Endothelial cell of umbilical vein (primary cell): ENCODE results near the gene GALT. TPM values are rescaled to one million over a fixed set of nuclear protein-coding genes. Genes with fewer than 3 reads are reported as not detected.

ENCODE experiments used
- BruUV-seq: library from RNA; stranded (reverse); fragments of 400-500 nt; replicated peaks from 2 replicates; lab custom pipeline; 2021; lab: Mats Ljungman, UMichigan
- CTCF ChIA-PET: fragments of 300-600, 350-600 bp; sonication (Branson Sonifier 250); formaldehyde crosslinking; loops from one replicate; lab custom pipeline; 2021; ENCODE audit warnings: antibody characterized with exemption, inconsistent platforms; lab: Charles Lee
- POLR2A ChIA-PET: fragments of 300-600, 350-600 bp; sonication (Branson Sonifier 250); formaldehyde crosslinking; loops from one replicate; lab custom pipeline; 2021; ENCODE audit warnings: antibody characterized with exemption, inconsistent platforms; lab: Charles Lee
- DNase-seq: peaks from one replicate; pipeline ENCODE4 v3.0.0-alpha.2; 2011; ENCODE audit warnings: low read depth, low spot score
- FAIRE-seq: peaks from 2 replicates; lab custom pipeline; 2011; peaks lifted over from hg19 to GRCh38; lab: Jason Lieb, UNC
- H2AFZ ChIP-seq: 2 replicates; pipeline ENCODE4 v1.6.0; 2012; ENCODE audit warnings: low read depth, low read length, control low read depth, inconsistent platforms
- H3K27ac ChIP-seq: 2 replicates; pipeline ENCODE4 v1.5.1; 2011; ENCODE audit warnings: low read depth, mild to moderate bottlenecking, control low read depth, low read length, moderate library complexity; ENCODE audit not compliant: insufficient read depth
- H3K27me3 ChIP-seq, 2 experiments: 2 replicates each; pipeline versions ENCODE4 v1.6.0 to v1.6.1; 2011; ENCODE audit warnings: low read length in 2 of 2, mixed read lengths in 1 of 2; ENCODE audit not compliant: control insufficient read depth in 2 of 2, insufficient read depth in 2 of 2
- H3K36me3 ChIP-seq, 2 experiments: 2 replicates in 1 of 2; 3 replicates in 1 of 2; pipeline ENCODE4 v1.5.1; 2011; ENCODE audit warnings: low read length in 2 of 2, mild to moderate bottlenecking in 1 of 2, moderate library complexity in 1 of 2; ENCODE audit not compliant: control insufficient read depth in 2 of 2, insufficient read depth in 2 of 2; ENCODE audit errors: extremely low read depth in 1 of 2
- H3K4me1 ChIP-seq: 3 replicates; pipeline ENCODE4 v1.5.1; 2011; ENCODE audit warnings: mild to moderate bottlenecking, low read length; ENCODE audit not compliant: control insufficient read depth, insufficient read depth; ENCODE audit errors: extremely low read depth
- H3K4me2 ChIP-seq: 2 replicates; pipeline ENCODE4 v1.6.1; 2011; ENCODE audit warnings: low read length, control low read depth, mixed read lengths; ENCODE audit not compliant: insufficient read depth
- H3K4me3 ChIP-seq, 3 experiments: fragments of 200-600 bp in 1 of 3; sonication (generic), shearing (Covaris generic) in 1 of 3; replicated peaks in 1 of 3; 2 replicates each; pipeline ENCODE4 v1.5.1; 2011 to 2016; ENCODE audit warnings: control low read depth in 3 of 3, low read length in 3 of 3, mild to moderate bottlenecking in 2 of 3, inconsistent platforms in 1 of 3, low read depth in 1 of 3, moderate library complexity in 1 of 3; ENCODE audit not compliant: insufficient read depth in 1 of 3
- H3K79me2 ChIP-seq: 2 replicates; pipeline ENCODE4 v1.6.0; 2012; ENCODE audit warnings: low read length, inconsistent platforms; ENCODE audit not compliant: control insufficient read depth, insufficient read depth
- H3K9ac ChIP-seq: replicated peaks from 2 replicates; pipeline ENCODE3; 2011; ENCODE audit warnings: low read length, control low read depth; ENCODE audit not compliant: insufficient read depth; ENCODE audit errors: extremely low read depth
- H3K9me1 ChIP-seq: replicated peaks from 3 replicates; pipeline ENCODE4 v1.6.0; 2011; ENCODE audit warnings: mild to moderate bottlenecking, low read length; ENCODE audit not compliant: control insufficient read depth, insufficient read depth; ENCODE audit errors: extremely low read depth
- H3K9me3 ChIP-seq: replicated peaks from 2 replicates; pipeline ENCODE4 v1.5.1; 2012; ENCODE audit warnings: low read length, inconsistent platforms; ENCODE audit not compliant: control insufficient read depth, insufficient read depth
- H4K20me1 ChIP-seq: replicated peaks from 2 replicates; pipeline ENCODE3; 2011; ENCODE audit warnings: mild to moderate bottlenecking, low read length; ENCODE audit not compliant: control insufficient read depth, insufficient read depth; ENCODE audit errors: extremely low read depth
- EZH2 ChIP-seq: IDR thresholded peaks from 2 replicates; pipeline ENCODE4 v1.6.1; 2012; ENCODE audit warnings: borderline replicate concordance, low read depth, mild to moderate bottlenecking, moderate library complexity, low read length, inconsistent platforms; ENCODE audit not compliant: severe bottlenecking
- FOS ChIP-seq: IDR thresholded peaks from 2 replicates; pipeline ENCODE4 v1.6.1; 2011; ENCODE audit warnings: mild to moderate bottlenecking, low read length, moderate library complexity, borderline replicate concordance; ENCODE audit not compliant: insufficient read depth
- GATA2 ChIP-seq: IDR thresholded peaks from 2 replicates; pipeline ENCODE4 v1.7.0; 2011; ENCODE audit warnings: low read depth, mild to moderate bottlenecking, moderate library complexity, mixed read lengths, low read length; ENCODE audit not compliant: insufficient read length, insufficient read depth
- JUN ChIP-seq: IDR thresholded peaks from 2 replicates; pipeline ENCODE4 v1.6.1; 2011; ENCODE audit warnings: borderline replicate concordance, low read depth; ENCODE audit not compliant: insufficient read length, insufficient read depth
- MYC ChIP-seq: IDR thresholded peaks from one replicate; pipeline ENCODE4 v1.6.1; 2011; ENCODE audit warnings: mild to moderate bottlenecking, low read depth, low read length
- POLR2A ChIP-seq: IDR thresholded peaks from 2 replicates; pipeline ENCODE4 v1.6.1; 2012; ENCODE audit warnings: low read depth, mild to moderate bottlenecking, control low read depth, low read length
- POLR2AphosphoS5 ChIP-seq: IDR thresholded peaks from 2 replicates; pipeline ENCODE4 v1.6.1; 2012; ENCODE audit warnings: low read depth, mild to moderate bottlenecking, control low read depth, low read length, moderate library complexity; ENCODE audit not compliant: insufficient read depth
- dilution Hi-C: fragments of 300-500 bp; cut with MboI; formaldehyde crosslinking; loops from one replicate; pipeline ENCODE4 v1.15.0; 2019; ENCODE audit warnings: low sequenced_read_pairs; ENCODE audit not compliant: extremely low pct_ligation_motif_present
- intact Hi-C: fragments of 100-400 bp; cut with micrococcal nuclease; formaldehyde crosslinking; loops from one replicate; pipeline ENCODE4 v1.10.0; 2022
- polyA plus RNA-seq, 4 experiments: library from polyadenylated mRNA; depleted of rRNA in 3 of 4; stranded (reverse) in 3 of 4; unstranded in 1 of 4; fragments of >200 nt; gene quantifications; 2 replicates each; pipeline versions ENCODE4 v1.2.1 to v1.2.3, GENCODE V29; 2011 to 2012; ENCODE audit warnings: missing spikeins in 1 of 4
- small RNA-seq: library from RNA; depleted of rRNA; stranded (forward); fragments of <200 nt; gene quantifications from one replicate; pipeline ENCODE3, GENCODE V24; 2012; ENCODE audit warnings: low replicate concordance, low read depth; ENCODE audit not compliant: insufficient read depth, insufficient read length
- total RNA-seq: library from RNA; stranded (reverse); gene quantifications from 2 replicates; pipeline ENCODE4 v1.2.3, GENCODE V29; 2021
- TF ChIP-seq, protein P1 (sequence below), 2 donors: IDR thresholded peaks; 1 replicate in 1 of 2; 2 replicates in 1 of 2; pipeline ENCODE4 v1.5.1; 2011; ENCODE audit warnings: low read length in 2 of 2, mild to moderate bottlenecking in 2 of 2, moderate library complexity in 2 of 2, control low read depth in 1 of 2, inconsistent platforms in 1 of 2, low read depth in 1 of 2; ENCODE audit not compliant: insufficient read depth in 1 of 2; ENCODE audit errors: extremely low read depth in 1 of 2
- TF ChIP-seq, protein P2 (sequence below): IDR thresholded peaks from 2 replicates; pipeline ENCODE4 v1.6.1; 2011; ENCODE audit not compliant: insufficient read depth, insufficient read length

The GALT gene
- total and polyA plus RNA-seq, 2 donors (not counting 3 experiments of a cell fraction or from before 2014, with no cell fraction given): 36.6 to 58.5 TPM

DNA sequence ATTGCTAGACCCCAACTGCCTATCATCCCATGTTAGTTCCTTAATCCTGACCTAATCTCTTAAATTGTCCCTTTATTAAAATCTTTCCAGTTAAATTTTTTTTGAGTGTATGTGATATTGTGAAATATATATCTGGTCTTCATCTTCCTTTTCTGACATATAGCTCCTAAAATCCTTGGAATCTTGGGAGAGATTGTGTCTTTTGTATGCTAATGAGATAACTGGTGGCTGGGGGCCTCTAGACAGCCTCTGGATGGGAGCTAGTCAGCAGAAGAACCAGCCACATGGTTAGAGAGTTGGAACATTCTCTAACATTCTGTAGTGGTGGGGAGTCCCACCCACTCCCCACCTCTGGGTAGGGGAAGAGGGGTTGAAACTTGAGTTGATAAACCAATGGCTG lies 48.3 kb downstream of the GALT start:
- Histone ChIP-seq H3K4me2 (no peak overlapping the region), H3K4me3 (no peak overlapping the region), H3K27ac (no peak overlapping the region), H3K9me1 (no peaks in the 10 kb centered on the region), H3K27me3 (peaks cover 10 to 18% of the 10 kb centered on the region in 2 experiments), H3K9ac (no peak overlapping the region), H3K4me1 (no peaks in the 10 kb centered on the region), H3K36me3 (no peaks in the 10 kb centered on the region), H3K9me3 (no peaks in the 10 kb centered on the region), H4K20me1 (no peaks in the 10 kb centered on the region), H2AFZ (no peak overlapping the region), H3K79me2 (no peaks in the 10 kb centered on the region)
- FAIRE-seq: no peak
- BruUV-seq: no TSS peak
- dilution Hi-C loops: no loop called here
- CTCF ChIA-PET: interaction anchor here (3.3 kb wide), 1 partner anchor 8 kb away, joined by 11 read pairs; no protein-coding TSS in a partner anchor
- POLR2A ChIA-PET: no interaction called here
- TF ChIP-seq GATA2 (no peak), POLR2A (no peak), MYC (no peak), EZH2 (no peak), FOS (no peak), POLR2AphosphoS5 (no peak), JUN (no peak)
- TF ChIP-seq, protein P1, sequence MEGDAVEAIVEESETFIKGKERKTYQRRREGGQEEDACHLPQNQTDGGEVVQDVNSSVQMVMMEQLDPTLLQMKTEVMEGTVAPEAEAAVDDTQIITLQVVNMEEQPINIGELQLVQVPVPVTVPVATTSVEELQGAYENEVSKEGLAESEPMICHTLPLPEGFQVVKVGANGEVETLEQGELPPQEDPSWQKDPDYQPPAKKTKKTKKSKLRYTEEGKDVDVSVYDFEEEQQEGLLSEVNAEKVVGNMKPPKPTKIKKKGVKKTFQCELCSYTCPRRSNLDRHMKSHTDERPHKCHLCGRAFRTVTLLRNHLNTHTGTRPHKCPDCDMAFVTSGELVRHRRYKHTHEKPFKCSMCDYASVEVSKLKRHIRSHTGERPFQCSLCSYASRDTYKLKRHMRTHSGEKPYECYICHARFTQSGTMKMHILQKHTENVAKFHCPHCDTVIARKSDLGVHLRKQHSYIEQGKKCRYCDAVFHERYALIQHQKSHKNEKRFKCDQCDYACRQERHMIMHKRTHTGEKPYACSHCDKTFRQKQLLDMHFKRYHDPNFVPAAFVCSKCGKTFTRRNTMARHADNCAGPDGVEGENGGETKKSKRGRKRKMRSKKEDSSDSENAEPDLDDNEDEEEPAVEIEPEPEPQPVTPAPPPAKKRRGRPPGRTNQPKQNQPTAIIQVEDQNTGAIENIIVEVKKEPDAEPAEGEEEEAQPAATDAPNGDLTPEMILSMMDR (IDR thresholded peaks at IDR 0.05; ENCODE audit: extremely low read depth in 1 of 2, insufficient read depth in 1 of 2, low read depth in 1 of 2, low read length in 2 of 2): no peak
- TF ChIP-seq, protein P2, sequence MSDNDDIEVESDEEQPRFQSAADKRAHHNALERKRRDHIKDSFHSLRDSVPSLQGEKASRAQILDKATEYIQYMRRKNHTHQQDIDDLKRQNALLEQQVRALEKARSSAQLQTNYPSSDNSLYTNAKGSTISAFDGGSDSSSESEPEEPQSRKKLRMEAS: no peak
- intact Hi-C loops: no loop called here
- DNase-seq: no peak

Small RNA genes within 50 kb of the gene (small RNA-seq; reads per million reads assigned to genes)
- gene CCL27: not detected

Other genes starting within 250 kb of the GALT start
- gene FAM219A, start 188.1 kb upstream of the GALT start, total RNA-seq: 35.7 and 39.5 TPM in 2 replicates
- 18.1 and 20.0 TPM in 2 replicates for gene FAM219A, start 188.1 kb upstream of the GALT start, polyA plus RNA-seq
- not detected in 2 replicates for gene DNAI1, start 187.9 kb upstream of the GALT start, total RNA-seq
- not detected in 2 replicates for gene DNAI1, start 187.9 kb upstream of the GALT start, polyA plus RNA-seq
- gene ENHO, start 123.7 kb upstream of the GALT start, total RNA-seq: not detected in 2 replicates
- 0.10 and 0.11 TPM in 2 replicates for gene ENHO, start 123.7 kb upstream of the GALT start, polyA plus RNA-seq
- not detected in 2 replicates for gene CNTFR, start 57.0 kb upstream of the GALT start, total RNA-seq
- not detected in 2 replicates for gene CNTFR, start 57.0 kb upstream of the GALT start, polyA plus RNA-seq
- 15.1 and 15.7 TPM in 2 replicates for gene RPP25L, start 34.6 kb upstream of the GALT start, total RNA-seq
- 41.0 and 46.9 TPM in 2 replicates for gene RPP25L, start 34.6 kb upstream of the GALT start, polyA plus RNA-seq
- 91.0 and 93.3 TPM in 2 replicates for gene DCTN3, start 26.2 kb upstream of the GALT start, total RNA-seq
- gene DCTN3, start 26.2 kb upstream of the GALT start, polyA plus RNA-seq: 170 TPM in 2 replicates
- gene ARID3C, start 17.6 kb upstream of the GALT start, total RNA-seq: not detected in 2 replicates
- not detected in 2 replicates for gene ARID3C, start 17.6 kb upstream of the GALT start, polyA plus RNA-seq
- 74.1 and 81.2 TPM in 2 replicates for gene SIGMAR1, start 8.9 kb upstream of the GALT start, total RNA-seq
- 78.4 and 83.5 TPM in 2 replicates for gene SIGMAR1, start 8.9 kb upstream of the GALT start, polyA plus RNA-seq
- gene IL11RA, start 5.5 kb downstream of the GALT start, total RNA-seq: 13.6 and 15.3 TPM in 2 replicates
- 18.6 and 22.5 TPM in 2 replicates for gene IL11RA, start 5.5 kb downstream of the GALT start, polyA plus RNA-seq
- not detected in 2 replicates for gene CCL27, start 16.0 kb downstream of the GALT start, total RNA-seq
- gene CCL27, start 16.0 kb downstream of the GALT start, polyA plus RNA-seq: not detected in 2 replicates
- not detected in 2 replicates for gene CCL19, start 44.6 kb downstream of the GALT start, total RNA-seq
- gene CCL19, start 44.6 kb downstream of the GALT start, polyA plus RNA-seq: not detected in 2 replicates
- gene CCL21, start 63.5 kb downstream of the GALT start, total RNA-seq: 0.85 TPM in 1 of 2 replicates, not detected in the other
- 0.17 TPM in 1 of 2 replicates, not detected in the other for gene CCL21, start 63.5 kb downstream of the GALT start, polyA plus RNA-seq